GM12878 (cell line): ENCODE data around the gene ZDHHC11. TPM values are rescaled to one million over a fixed set of nuclear protein-coding genes. Genes with fewer than 3 reads are reported as not detected.
"Not testable (repeated sequence)": the region's sequence is repeated elsewhere in the genome, so short reads cannot be mapped to it uniquely, and the experiment has no call there.

Source experiments
- ATAC-seq: fragments of 200-7000 bp; cut with Tn5 transposase; 3 replicates; pipeline ENCODE4 v1.9.1; 2020; ENCODE audit warnings: mild to moderate bottlenecking, moderate library complexity
- BruUV-seq: library from RNA; stranded (reverse); fragments of 400-500 nt; replicated peaks from 2 replicates; lab custom pipeline; 2021; lab: Mats Ljungman, UMichigan
- CTCF ChIA-PET: fragments of 300-600 bp; sonication (Branson Sonifier 250); formaldehyde crosslinking; extraction: SDS; loops from one replicate; lab custom pipeline; 2021; ENCODE audit warnings: inconsistent platforms; lab: Yijun Ruan, JAX
- POLR2A ChIA-PET: fragments of 350-600 bp; formaldehyde crosslinking; extraction: SDS; loops from one replicate; lab custom pipeline; 2021; ENCODE audit warnings: inconsistent platforms; lab: Charles Lee
- RAD21 ChIA-PET: fragments of 300-600 bp; sonication (Branson Sonifier 250); formaldehyde crosslinking; loops from one replicate; lab custom pipeline; 2023; ENCODE audit warnings: antibody characterized with exemption; ENCODE audit not compliant: unreplicated experiment; lab: Charles Lee
- SMC1A ChIA-PET: fragments of 300-600 bp; sonication (Branson Sonifier 250); formaldehyde crosslinking; loops from one replicate; lab custom pipeline; 2023; ENCODE audit not compliant: unreplicated experiment, uncharacterized antibody; lab: Charles Lee
- DNase-seq: peaks from one replicate; pipeline ENCODE4 v3.0.0-alpha.2; 2011; ENCODE audit warnings: low read depth, low spot score
- FAIRE-seq: peaks from 3 replicates; lab custom pipeline; 2011; peaks lifted over from hg19 to GRCh38; lab: Jason Lieb, UNC
- H2AFZ ChIP-seq: 2 replicates; pipeline ENCODE4 v1.6.0; 2011; ENCODE audit warnings: low read depth, low read length, control low read depth; ENCODE audit not compliant: control insufficient read depth
- H3K27ac ChIP-seq: 2 replicates; pipeline ENCODE4 v1.5.1; 2011; ENCODE audit warnings: control low read depth; ENCODE audit not compliant: control insufficient read depth, insufficient read depth
- H3K27me3 ChIP-seq, 2 experiments: replicated peaks in 1 of 2; 2 replicates each; pipeline versions ENCODE4 v1.6.0 to v1.6.1; 2011; ENCODE audit warnings: low read length in 1 of 2; ENCODE audit not compliant: control insufficient read depth in 2 of 2, insufficient read depth in 2 of 2
- H3K36me3 ChIP-seq, 2 experiments: 2 replicates each; pipeline ENCODE4 v1.5.1; 2011; ENCODE audit warnings: low read length in 1 of 2; ENCODE audit not compliant: control insufficient read depth in 2 of 2, insufficient read depth in 2 of 2
- H3K4me1 ChIP-seq: 2 replicates; pipeline ENCODE4 v1.6.1; 2011; ENCODE audit warnings: mild to moderate bottlenecking, low read length, moderate library complexity, mixed read lengths; ENCODE audit not compliant: control insufficient read depth, insufficient read depth
- H3K4me2 ChIP-seq: 2 replicates; pipeline ENCODE4 v1.6.0; 2011; ENCODE audit warnings: control low read depth; ENCODE audit not compliant: control insufficient read depth, insufficient read depth
- H3K4me3 ChIP-seq: fragments of 200-600 bp; sonication (generic); 2 replicates; pipeline ENCODE4 v1.5.1; 2016
- H3K79me2 ChIP-seq: 2 replicates; pipeline ENCODE4 v1.6.0; 2011; ENCODE audit warnings: low read length; ENCODE audit not compliant: control insufficient read depth, insufficient read depth
- H3K9ac ChIP-seq: 2 replicates; pipeline ENCODE4 v1.8.0; 2011; ENCODE audit warnings: low read length, control low read depth, mixed read lengths; ENCODE audit not compliant: control insufficient read depth, insufficient read depth
- H3K9me3 ChIP-seq: replicated peaks from 3 replicates; pipeline ENCODE4 v1.5.1; 2011; ENCODE audit warnings: mild to moderate bottlenecking, low read length; ENCODE audit not compliant: control insufficient read depth, insufficient read depth
- H4K20me1 ChIP-seq: 2 replicates; pipeline ENCODE4 v1.6.0; 2011; ENCODE audit not compliant: control insufficient read depth, insufficient read depth
- CBFB ChIP-seq: IDR thresholded peaks from 2 replicates; pipeline ENCODE4 v1.6.1; 2016; ENCODE audit warnings: antibody characterized with exemption, low read depth
- CHD2 ChIP-seq: IDR thresholded peaks from 2 replicates; pipeline ENCODE4 v1.6.1; 2011; ENCODE audit warnings: low read depth, low read length, improper control_type of control experiment, borderline replicate concordance
- CHD4 ChIP-seq: fragments of 200-600 bp; sonication (generic); IDR thresholded peaks from 2 replicates; pipeline ENCODE4 v1.6.1; 2016; ENCODE audit warnings: mild to moderate bottlenecking
- ELK1 ChIP-seq: IDR thresholded peaks from 2 replicates; pipeline ENCODE4 v1.6.1; 2012; ENCODE audit warnings: low read depth, low read length, improper control_type of control experiment
- ETV6 ChIP-seq, 2 experiments: fragments of 450-650 bp in 1 of 2; IDR thresholded peaks in 1 of 2; conservative IDR thresholded peaks in 1 of 2; 2 replicates each; pipeline ENCODE4 v1.6.1; 2014; ENCODE audit warnings: antibody characterized with exemption in 1 of 2, borderline replicate concordance in 1 of 2, low read depth in 1 of 2, mild to moderate bottlenecking in 1 of 2, moderate library complexity in 1 of 2
- FOXK2 ChIP-seq: fragments of 450-650 bp; IDR thresholded peaks from 2 replicates; pipeline ENCODE4 v1.6.1; 2017; ENCODE audit warnings: mild to moderate bottlenecking, moderate library complexity
- FOXM1 ChIP-seq: IDR thresholded peaks from 2 replicates; pipeline ENCODE4 v1.6.1; 2012; ENCODE audit warnings: low read depth, mild to moderate bottlenecking, inconsistent platforms, low read length, moderate library complexity
- HCFC1 ChIP-seq: fragments of 150-350 bp; IDR thresholded peaks from 2 replicates; pipeline ENCODE4 v1.6.1; 2014; ENCODE audit warnings: low read length
- KDM1A ChIP-seq: fragments of 200-600 bp; sonication (generic); IDR thresholded peaks from 2 replicates; pipeline ENCODE4 v1.6.1; 2016; ENCODE audit warnings: borderline replicate concordance
- PML ChIP-seq: IDR thresholded peaks from 2 replicates; pipeline ENCODE4 v1.6.1; 2012; ENCODE audit warnings: low read length, inconsistent platforms
- RELB ChIP-seq: fragments of 450-650 bp; IDR thresholded peaks from 2 replicates; pipeline ENCODE4 v1.6.1; 2017; ENCODE audit warnings: low read depth, mild to moderate bottlenecking, moderate library complexity
- SIN3A ChIP-seq: IDR thresholded peaks from 2 replicates; pipeline ENCODE4 v1.6.1; 2012; ENCODE audit warnings: low read depth, low read length, improper control_type of control experiment
- SMAD5 ChIP-seq: IDR thresholded peaks from 2 replicates; pipeline ENCODE4 v1.6.1; 2016; ENCODE audit warnings: antibody characterized with exemption, low read depth
- STAT1 ChIP-seq: fragments of 450-650 bp; conservative IDR thresholded peaks from 2 replicates; pipeline ENCODE4 v1.6.1; 2014; ENCODE audit warnings: antibody characterized with exemption, mild to moderate bottlenecking
- USF1 ChIP-seq: IDR thresholded peaks from 2 replicates; pipeline ENCODE4 v1.6.1; 2011; ENCODE audit warnings: borderline replicate concordance, low read depth, mild to moderate bottlenecking, moderate library complexity, mixed read lengths, low read length; ENCODE audit not compliant: insufficient read depth; ENCODE audit errors: extremely low read length
- ZZZ3 ChIP-seq: IDR thresholded peaks from 2 replicates; pipeline ENCODE4 v1.6.1; 2011; ENCODE audit warnings: low read depth; ENCODE audit not compliant: control insufficient read depth, insufficient read length
- WGBS: methylation state at CpG from one replicate; pipeline ENCODE4 v1.1.6; 2016; ENCODE audit warnings: low lambda C conversion rate; ENCODE audit not compliant: insufficient replicate concordance, insufficient coverage; ENCODE audit errors: missing lambda C conversion rate; 5-methylcytosine and 5-hydroxymethylcytosine counted together
- in situ Hi-C: fragments of 300-500 bp; cut with MboI; formaldehyde crosslinking; loops from 9 replicates; pipeline ENCODE4 v1.14.3; 2018; ENCODE audit warnings: mixed read lengths
- intact Hi-C: fragments of 100-400 bp; cut with micrococcal nuclease; formaldehyde crosslinking; loops from one replicate; pipeline ENCODE4 v1.14.2; 2022; ENCODE audit not compliant: unreplicated experiment
- polyA plus RNA-seq, 11 experiments: library from polyadenylated mRNA; depleted of rRNA in 4 of 11; unstranded in 6 of 11; stranded (reverse) in 5 of 11; fragments of >200 nt; fragmentation: Nextera tagmentation in 4 of 11; fragmentation: Illumina TruSeq in 1 of 11; extraction: Ambion mirVana in 4 of 11; extraction: Trizol in 1 of 11; gene quantifications; 1 replicate in 1 of 11; 2 replicates in 10 of 11; pipeline versions ENCODE4 v1.2.1 to v1.2.3, GENCODE V29; 2011 to 2016; ENCODE audit warnings: inconsistent platforms in 2 of 11, missing spikeins in 2 of 11, low read depth in 1 of 11
- total RNA-seq, 4 experiments: library from RNA; depleted of rRNA in 3 of 4; stranded (reverse); fragments of >200 nt in 3 of 4; fragmentation: Illumina TruSeq in 1 of 4; extraction: Trizol in 1 of 4; gene quantifications; 2 replicates each; pipeline versions ENCODE4 v1.2.1 to v1.2.3, GENCODE V29; 2013 to 2021

The ZDHHC11 gene
- total and polyA plus RNA-seq, 10 of the 15 experiments (the other 5 are each of a cell fraction or from before 2014, with no cell fraction given): 0.04 to 1.4 (median 0.30) TPM

- H3K9ac ChIP-seq, DNase-seq, FAIRE-seq, intact Hi-C loops, H3K4me2 ChIP-seq, H4K20me1 ChIP-seq, SMC1A ChIA-PET, H3K4me1 ChIP-seq, H3K4me3 ChIP-seq, H2AFZ ChIP-seq, POLR2A ChIA-PET, BruUV-seq, CTCF ChIA-PET, H3K27me3 ChIP-seq, H3K36me3 ChIP-seq, H3K79me2 ChIP-seq, RAD21 ChIA-PET, ATAC-seq, H3K9me3 ChIP-seq, H3K27ac ChIP-seq: not testable (repeated sequence)
- in situ Hi-C loops: loop anchor here (5.0 kb wide), 1 partner anchor 100 kb away; the partner anchor contains the start of gene ZDHHC11
- WGBS: 40% methylated on average over 8 of the region's 8 CpGs
Measured at GRCh38 chr5:751992-752391, 98.8 kb downstream of the ZDHHC11 start.

- in situ Hi-C loops (loop anchor here (5.0 kb wide), 1 partner anchor 101 kb away; the partner anchor contains the start of gene ZDHHC11), intact Hi-C loops (no loop called here)
- no peak overlapping the region for H3K4me3 ChIP-seq
- H3K9me3 ChIP-seq: no peaks in the 10 kb centered on the region
- DNase-seq (no peak), FAIRE-seq (no peak), ATAC-seq (no peak)
- no peaks in the 10 kb centered on the region for H3K27me3 ChIP-seq
- SMC1A ChIA-PET: no interaction called here
- RAD21 ChIA-PET: no interaction called here
- no peaks in the 10 kb centered on the region for H3K36me3 ChIP-seq
- BruUV-seq: no TSS peak
- no peak overlapping the region for H2AFZ ChIP-seq
- POLR2A ChIA-PET: no interaction called here
- no peaks in the 10 kb centered on the region for H3K4me1 ChIP-seq
- no peak overlapping the region for H3K4me2 ChIP-seq
- no peaks in the 10 kb centered on the region for H3K79me2 ChIP-seq
- WGBS: 54% methylated on average over 11 of the region's 13 CpGs
- H4K20me1 ChIP-seq: no peaks in the 10 kb centered on the region
- H3K27ac ChIP-seq: no peak overlapping the region
- H3K9ac ChIP-seq: no peak overlapping the region
- CTCF ChIA-PET: no interaction called here
- no peak for TF ChIP-seq FOXM1
- no peak for TF ChIP-seq PML
- TF ChIP-seq CHD4: no peak
- no peak for TF ChIP-seq RELB
- no peak for TF ChIP-seq FOXK2
- no peak for TF ChIP-seq CHD2
- TF ChIP-seq USF1: no peak
- TF ChIP-seq CBFB: no peak
- no peak for TF ChIP-seq ZZZ3
- no peak for TF ChIP-seq KDM1A
- no peak for TF ChIP-seq SMAD5
- no peak for TF ChIP-seq STAT1
- TF ChIP-seq HCFC1: no peak
- TF ChIP-seq ELK1: no peak
- no peak for TF ChIP-seq SIN3A
- no peak for TF ChIP-seq ETV6 (conservative IDR thresholded peaks at IDR 0.05 in 1 of 2, IDR thresholded peaks at IDR 0.05 in 1 of 2; ENCODE audit: borderline replicate concordance in 1 of 2, low read depth in 1 of 2)
Measured at GRCh38 chr5:751496-751895, 99.3 kb downstream of the ZDHHC11 start.
